ENCODE data around the gene PGR.

- TF ChIP-seq CTCF (IDR thresholded peaks at IDR 0.05): no peak
- no peak for TF ChIP-seq FOXJ3 (CRISPR knock-in tag; IDR thresholded peaks at IDR 0.05; ENCODE audit: borderline replicate concordance)
- TF ChIP-seq MAX (CRISPR knock-in tag; IDR thresholded peaks at IDR 0.05): no peak
- no peak for TF ChIP-seq GRHL2 (CRISPR knock-in tag; IDR thresholded peaks at IDR 0.05; ENCODE audit: insufficient replicate concordance, severe bottlenecking)
- TF ChIP-seq NR1H2 (CRISPR knock-in tag; IDR thresholded peaks at IDR 0.05): no peak
- no peak for TF ChIP-seq ATF2 (CRISPR knock-in tag; IDR thresholded peaks at IDR 0.05; ENCODE audit: borderline replicate concordance, low read depth)
- no peak for TF ChIP-seq ATF3 (CRISPR knock-in tag; conservative IDR thresholded peaks at IDR 0.05)
- no peak for TF ChIP-seq NR2C2 (CRISPR knock-in tag; IDR thresholded peaks at IDR 0.05)
- TF ChIP-seq NFATC4 (CRISPR knock-in tag; IDR thresholded peaks at IDR 0.05): no peak
- no peak for TF ChIP-seq ZNF671 (CRISPR knock-in tag; IDR thresholded peaks at IDR 0.05)
- TF ChIP-seq ZSCAN18 (CRISPR knock-in tag; IDR thresholded peaks at IDR 0.05): no peak
- no peak for TF ChIP-seq CREB1 (CRISPR knock-in tag; IDR thresholded peaks at IDR 0.05)
- TF ChIP-seq KAT7 (CRISPR knock-in tag; IDR thresholded peaks at IDR 0.05; ENCODE audit: borderline replicate concordance): no peak
These were observed at the start of gene PGR for GRCh38 chr11:101129203-101129943.

Data from WTC11 (cell line).